Erythroblast (primary cell): Measurements from ENCODE around the gene MYO1E.

ENCODE experiments used
- GATA1 ChIP-seq: IDR thresholded peaks from 2 replicates; pipeline ENCODE4 v1.6.1; 2011; ENCODE audit warnings: low read depth, mild to moderate bottlenecking, control low read depth, low read length, moderate library complexity
- POLR2A ChIP-seq: IDR thresholded peaks from 2 replicates; pipeline ENCODE4 v1.6.1; 2011; ENCODE audit warnings: mild to moderate bottlenecking, low read length

- TF ChIP-seq GATA1 (no peak), POLR2A (no peak)
Measured at GRCh38 chr15:59274126-59274970, 98.3 kb downstream of the MYO1E start.
